H9 (cell line): ENCODE measurements around the gene KCNH1. TPM values are rescaled to one million over a fixed set of nuclear protein-coding genes. Genes with fewer than 3 reads are reported as not detected.

Source experiments
- DNase-seq: peaks from one replicate; pipeline ENCODE4 v3.0.0-alpha.2; 2017
- H2AFZ ChIP-seq: one replicate; pipeline ENCODE4 v1.6.1; 2013; ENCODE audit warnings: mild to moderate bottlenecking, low read length, control low read depth, moderate library complexity
- H2AK5ac ChIP-seq: 2 replicates; pipeline ENCODE4 v1.6.1; 2013; ENCODE audit warnings: low read length, control low read depth, mixed read lengths; ENCODE audit not compliant: insufficient read length
- H2BK120ac ChIP-seq: one replicate; pipeline ENCODE4 v1.6.1; 2013; ENCODE audit warnings: low read depth, mild to moderate bottlenecking, low read length, control low read depth, inconsistent platforms; ENCODE audit not compliant: poor library complexity, severe bottlenecking
- H2BK12ac ChIP-seq: 2 replicates; pipeline ENCODE4 v1.6.1; 2013; ENCODE audit warnings: low read length, control low read depth, mixed read lengths, low read depth; ENCODE audit not compliant: insufficient read length
- H2BK15ac ChIP-seq: 2 replicates; pipeline ENCODE4 v1.6.1; 2013; ENCODE audit warnings: low read depth, low read length, control low read depth
- H2BK20ac ChIP-seq: one replicate; pipeline ENCODE4 v1.6.1; 2013; ENCODE audit warnings: low read depth, mild to moderate bottlenecking, low read length, control low read depth, inconsistent platforms; ENCODE audit not compliant: poor library complexity, severe bottlenecking
- H2BK5ac ChIP-seq: 2 replicates; pipeline ENCODE4 v1.6.1; 2013; ENCODE audit warnings: low read length, control low read depth, mixed read lengths; ENCODE audit not compliant: insufficient read length
- H3K14ac ChIP-seq: 2 replicates; pipeline ENCODE4 v1.6.1; 2013; ENCODE audit warnings: low read length, control low read depth; ENCODE audit not compliant: insufficient read depth
- H3K18ac ChIP-seq: 2 replicates; pipeline ENCODE4 v1.6.1; 2013; ENCODE audit warnings: low read depth, mild to moderate bottlenecking, mixed read lengths, low read length, control low read depth; ENCODE audit not compliant: insufficient read length
- H3K23ac ChIP-seq: 2 replicates; pipeline ENCODE4 v1.6.1; 2013; ENCODE audit warnings: low read length, control low read depth, mixed read lengths, low read depth; ENCODE audit not compliant: insufficient read length
- H3K23me2 ChIP-seq: 2 replicates; pipeline ENCODE4 v1.6.1; 2013; ENCODE audit warnings: low read depth, mild to moderate bottlenecking, mixed read lengths, low read length, control low read depth; ENCODE audit not compliant: insufficient read length, poor library complexity, severe bottlenecking
- H3K27ac ChIP-seq: 2 replicates; pipeline ENCODE4 v1.5.1; 2013; ENCODE audit warnings: low read length, control low read depth, mixed read lengths, low read depth; ENCODE audit not compliant: insufficient read length
- H3K27me3 ChIP-seq: 2 replicates; pipeline ENCODE4 v1.6.1; 2013; ENCODE audit warnings: low read length, control low read depth, inconsistent platforms; ENCODE audit not compliant: insufficient read depth
- H3K4ac ChIP-seq: 2 replicates; pipeline ENCODE4 v1.6.1; 2013; ENCODE audit warnings: low read depth, mild to moderate bottlenecking, control low read depth, inconsistent platforms, low read length, moderate library complexity
- H3K4me1 ChIP-seq: 2 replicates; pipeline ENCODE4 v1.6.1; 2013; ENCODE audit warnings: low read length, control low read depth, inconsistent platforms; ENCODE audit not compliant: insufficient read depth
- H3K4me2 ChIP-seq: 2 replicates; pipeline ENCODE4 v1.6.1; 2013; ENCODE audit warnings: low read length, control low read depth, mixed read lengths; ENCODE audit not compliant: insufficient read length, insufficient read depth
- H3K56ac ChIP-seq: 2 replicates; pipeline ENCODE4 v1.6.1; 2013; ENCODE audit warnings: low read depth, mild to moderate bottlenecking, mixed read lengths, low read length, control low read depth; ENCODE audit not compliant: insufficient read length
- H3K79me1 ChIP-seq: 2 replicates; pipeline ENCODE4 v1.6.1; 2013; ENCODE audit warnings: low read depth, mild to moderate bottlenecking, moderate library complexity, low read length, control low read depth, inconsistent platforms; ENCODE audit not compliant: insufficient read depth, poor library complexity, severe bottlenecking
- H3K79me2 ChIP-seq: 2 replicates; pipeline ENCODE4 v1.6.1; 2013; ENCODE audit warnings: low read length, control low read depth, inconsistent platforms; ENCODE audit not compliant: insufficient read depth
- H3K9ac ChIP-seq: 2 replicates; pipeline ENCODE4 v1.6.1; 2013; ENCODE audit warnings: low read length, control low read depth, mixed read lengths; ENCODE audit not compliant: insufficient read length; ENCODE audit errors: extremely low read depth
- H3K9me3 ChIP-seq: one replicate; pipeline ENCODE4 v1.6.1; 2013; ENCODE audit warnings: low read depth, low read length, inconsistent platforms; ENCODE audit not compliant: control insufficient read depth
- H3T11ph ChIP-seq: one replicate; pipeline ENCODE4 v1.6.1; 2013; ENCODE audit warnings: mild to moderate bottlenecking, low read length, control low read depth, inconsistent platforms
- H4K20me1 ChIP-seq: one replicate; pipeline ENCODE4 v1.6.1; 2013; ENCODE audit not compliant: control insufficient read depth, insufficient read length, insufficient read depth
- H4K5ac ChIP-seq: 2 replicates; pipeline ENCODE4 v1.6.1; 2013; ENCODE audit warnings: low read depth, mild to moderate bottlenecking, mixed read lengths, low read length, control low read depth; ENCODE audit not compliant: insufficient read length
- H4K8ac ChIP-seq: replicated peaks from 2 replicates; pipeline ENCODE4 v1.6.1; 2013; ENCODE audit warnings: low read length, control low read depth, mixed read lengths, low read depth; ENCODE audit not compliant: insufficient read length
- H4K91ac ChIP-seq: 2 replicates; pipeline ENCODE4 v1.6.1; 2013; ENCODE audit warnings: low read depth, mild to moderate bottlenecking, moderate library complexity, mixed read lengths, low read length, control low read depth; ENCODE audit not compliant: insufficient read length
- H3K27ac Mint-ChIP-seq, 3 experiments: 2 replicates in 2 of 3; 3 replicates in 1 of 3; pipeline ENCODE4 v1.8.0; 2020 to 2021; ENCODE audit warnings: mixed read lengths in 3 of 3, mild to moderate bottlenecking in 1 of 3, moderate library complexity in 1 of 3
- H3K27me3 Mint-ChIP-seq: 2 replicates; pipeline ENCODE4 v1.8.0; 2021; ENCODE audit warnings: low read depth, mild to moderate bottlenecking, moderate library complexity, mixed read lengths
- H3K36me3 Mint-ChIP-seq, 3 experiments: 2 replicates in 2 of 3; 3 replicates in 1 of 3; pipeline ENCODE4 v1.8.0; 2020 to 2021; ENCODE audit warnings: low read depth in 3 of 3, mixed read lengths in 3 of 3; ENCODE audit not compliant: insufficient read depth in 1 of 3
- H3K4me1 Mint-ChIP-seq, 2 experiments: 2 replicates each; pipeline ENCODE4 v1.8.0; 2020; ENCODE audit warnings: mixed read lengths in 2 of 2
- H3K4me3 Mint-ChIP-seq, 2 experiments: 2 replicates in 1 of 2; 3 replicates in 1 of 2; pipeline ENCODE4 v1.8.0; 2020 to 2021; ENCODE audit warnings: mild to moderate bottlenecking in 2 of 2, mixed read lengths in 2 of 2, moderate library complexity in 1 of 2
- H3K9me3 Mint-ChIP-seq, 2 experiments: 2 replicates in 1 of 2; 3 replicates in 1 of 2; pipeline ENCODE4 v1.8.0; 2020; ENCODE audit warnings: mild to moderate bottlenecking in 2 of 2, mixed read lengths in 2 of 2, moderate library complexity in 1 of 2
- WGBS: extraction: QIAGEN DNeasy Blood & Tissue Kit; methylation state at CpG from one replicate; pipeline ENCODE4 v1.1.7; 2013; ENCODE audit warnings: missing lambda C conversion rate, low lambda C conversion rate, mixed read lengths; ENCODE audit not compliant: insufficient read length; ENCODE audit errors: extremely low coverage; 5-methylcytosine and 5-hydroxymethylcytosine counted together
- total RNA-seq: library from RNA; stranded (reverse); gene quantifications from 2 replicates; pipeline ENCODE4 v1.2.1, GENCODE V29; 2021
- TF ChIP-seq, protein P1 (sequence below): fragments of 200-600 bp; sonication (generic); conservative IDR thresholded peaks from 3 replicates; pipeline ENCODE4 v1.8.0; 2021; ENCODE audit warnings: antibody characterized with exemption, mild to moderate bottlenecking

Gene KCNH1
- total RNA-seq, 1 experiment from 2014 or later = 0.11 TPM

DNA sequence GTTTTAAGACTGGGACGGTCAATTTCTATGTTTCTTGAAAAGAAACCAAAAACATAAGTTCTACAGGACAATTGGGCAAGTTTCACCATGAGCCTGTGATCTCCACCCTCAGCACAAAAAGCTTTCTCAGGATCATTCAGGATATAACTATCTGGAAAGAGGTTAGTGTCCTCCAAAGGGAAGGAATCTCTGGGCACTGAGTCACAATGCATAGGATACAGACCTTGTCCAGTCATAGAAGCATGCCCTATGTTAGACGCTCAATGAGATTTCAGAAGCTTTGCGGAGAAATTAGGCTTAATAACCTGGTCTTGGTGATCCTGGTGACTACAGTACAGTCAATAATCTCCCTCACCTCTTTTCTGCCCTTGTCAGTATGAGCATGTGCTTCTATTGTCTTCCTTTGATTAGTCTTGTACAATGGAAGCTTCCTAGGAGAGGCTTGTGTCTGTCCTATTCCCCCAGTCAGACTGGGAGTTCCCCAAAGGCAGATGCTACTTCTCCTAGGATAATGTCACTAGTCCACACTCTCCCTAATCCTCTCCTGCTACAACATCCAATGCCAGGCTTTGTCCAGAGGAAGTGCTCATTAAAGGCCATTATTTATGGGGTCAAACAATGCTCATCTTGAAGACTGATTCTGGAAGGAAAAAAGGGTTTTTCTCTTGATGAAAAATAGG, 97.4 kb downstream of the KCNH1 start:
- no peak overlapping the region for H3K27ac ChIP-seq

More for the DNA sequence above, 97.4 kb downstream of the KCNH1 start:
- Histone ChIP-seq H3K79me1 (no peaks in the 10 kb centered on the region), H3K56ac (no peak overlapping the region), H4K8ac (no peak overlapping the region), H2AFZ (no peak overlapping the region), H3K9ac (no peak overlapping the region), H3K4ac (no peak overlapping the region), H3K23me2 (no peaks in the 10 kb centered on the region), H3K14ac (no peak overlapping the region), H2BK5ac (no peak overlapping the region), H2BK120ac (no peak overlapping the region), H2BK20ac (no peak overlapping the region), H3K79me2 (no peaks in the 10 kb centered on the region), H2BK15ac (no peak overlapping the region), H3K4me1 (no peaks in the 10 kb centered on the region), H3K9me3 (no peaks in the 10 kb centered on the region), H2BK12ac (no peak overlapping the region), H4K5ac (no peak overlapping the region), H3K27me3 (no peaks in the 10 kb centered on the region), H3K23ac (no peak overlapping the region), H3T11ph (no peak overlapping the region), H4K20me1 (no peaks in the 10 kb centered on the region), H3K4me2 (no peak overlapping the region), H4K91ac (no peak overlapping the region), H2AK5ac (no peak overlapping the region), H3K18ac (no peak overlapping the region)
- DNase-seq = no peak
- H3K4me1 Mint-ChIP-seq = no peaks in the 10 kb centered on the region
- TF ChIP-seq, protein P1, sequence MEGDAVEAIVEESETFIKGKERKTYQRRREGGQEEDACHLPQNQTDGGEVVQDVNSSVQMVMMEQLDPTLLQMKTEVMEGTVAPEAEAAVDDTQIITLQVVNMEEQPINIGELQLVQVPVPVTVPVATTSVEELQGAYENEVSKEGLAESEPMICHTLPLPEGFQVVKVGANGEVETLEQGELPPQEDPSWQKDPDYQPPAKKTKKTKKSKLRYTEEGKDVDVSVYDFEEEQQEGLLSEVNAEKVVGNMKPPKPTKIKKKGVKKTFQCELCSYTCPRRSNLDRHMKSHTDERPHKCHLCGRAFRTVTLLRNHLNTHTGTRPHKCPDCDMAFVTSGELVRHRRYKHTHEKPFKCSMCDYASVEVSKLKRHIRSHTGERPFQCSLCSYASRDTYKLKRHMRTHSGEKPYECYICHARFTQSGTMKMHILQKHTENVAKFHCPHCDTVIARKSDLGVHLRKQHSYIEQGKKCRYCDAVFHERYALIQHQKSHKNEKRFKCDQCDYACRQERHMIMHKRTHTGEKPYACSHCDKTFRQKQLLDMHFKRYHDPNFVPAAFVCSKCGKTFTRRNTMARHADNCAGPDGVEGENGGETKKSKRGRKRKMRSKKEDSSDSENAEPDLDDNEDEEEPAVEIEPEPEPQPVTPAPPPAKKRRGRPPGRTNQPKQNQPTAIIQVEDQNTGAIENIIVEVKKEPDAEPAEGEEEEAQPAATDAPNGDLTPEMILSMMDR = no peak
- H3K4me3 Mint-ChIP-seq = no peak overlapping the region
- peaks cover 7 to 8% of the 10 kb centered on the region in 2 experiments for H3K9me3 Mint-ChIP-seq
- no CpG with 5 or more reads among the region's 3 CpGs for WGBS
- H3K36me3 Mint-ChIP-seq = peaks cover 0 to 3% (median 2%) of the 10 kb centered on the region in 3 experiments; a peak in 3 of 7 replicates
- no peaks in the 10 kb centered on the region for H3K27me3 Mint-ChIP-seq
- peak overlapping the region in 1 of 3 experiments; percentile 2; a peak in 1 of 7 replicates for H3K27ac Mint-ChIP-seq
